PC-3 (cell line): Measurements from ENCODE around the gene GPC5. TPM values are rescaled to one million over a fixed set of nuclear protein-coding genes. Genes with fewer than 3 reads are reported as not detected.

ENCODE experiments used
- ATAC-seq: fragments of 200-7000 bp; cut with Tn5 transposase; 2 replicates; pipeline ENCODE4 v1.9.1; 2020; ENCODE audit warnings: mild to moderate bottlenecking, moderate library complexity
- BruUV-seq: library from RNA; stranded (reverse); fragments of 400-500 nt; replicated peaks from 2 replicates; lab custom pipeline; 2021; lab: Mats Ljungman, UMichigan
- CTCF ChIA-PET: fragments of 300-600 bp; sonication (Branson Sonifier 250); formaldehyde crosslinking; loops from one replicate; lab custom pipeline; 2022; ENCODE audit warnings: antibody characterized with exemption; lab: Charles Lee
- POLR2A ChIA-PET: fragments of 300-600 bp; sonication (Branson Sonifier 250); formaldehyde crosslinking; loops from one replicate; lab custom pipeline; 2022; ENCODE audit warnings: antibody characterized with exemption; ENCODE audit not compliant: unreplicated experiment; lab: Charles Lee
- DNase-seq: peaks from one replicate; pipeline ENCODE4 v3.0.0-alpha.2; 2015
- H2AFZ ChIP-seq: fragments of 300-600 bp; sonication (generic); 2 replicates; pipeline ENCODE4 v1.6.0; 2016; ENCODE audit warnings: antibody characterized with exemption, low read length
- H3F3A ChIP-seq: fragments of 300-600 bp; sonication (generic); one replicate; pipeline ENCODE4 v1.6.0; 2017; ENCODE audit warnings: antibody characterized with exemption, low read length, control low read depth, mild to moderate bottlenecking; ENCODE audit not compliant: unreplicated experiment
- H3K27ac ChIP-seq: fragments of 300-600 bp; sonication (generic); 2 replicates; pipeline ENCODE4 v1.5.1; 2016; ENCODE audit warnings: mild to moderate bottlenecking, low read length
- H3K27me3 ChIP-seq: fragments of 300-600 bp; sonication (generic); 2 replicates; pipeline ENCODE4 v1.6.1; 2016; ENCODE audit warnings: low read length, mixed read lengths
- H3K36me3 ChIP-seq: fragments of 300-600 bp; sonication (generic); 2 replicates; pipeline ENCODE4 v1.6.1; 2016; ENCODE audit warnings: low read depth, mixed run types, low read length, mixed read lengths
- H3K4me1 ChIP-seq: fragments of 300-600 bp; sonication (generic); 2 replicates; pipeline ENCODE4 v1.5.1; 2016; ENCODE audit warnings: low read length; ENCODE audit not compliant: insufficient read depth
- H3K4me2 ChIP-seq: fragments of 300-600 bp; sonication (generic); 2 replicates; pipeline ENCODE4 v1.6.0; 2016; ENCODE audit warnings: low read length
- H3K4me3 ChIP-seq: fragments of 300-600 bp; sonication (generic); 2 replicates; pipeline ENCODE4 v1.5.1; 2016; ENCODE audit warnings: mild to moderate bottlenecking, low read length, mixed read lengths
- H3K79me2 ChIP-seq: fragments of 300-600 bp; sonication (generic); 2 replicates; pipeline ENCODE4 v1.6.1; 2017; ENCODE audit warnings: low read length, mixed read lengths
- H3K9ac ChIP-seq: fragments of 300-600 bp; sonication (generic); 2 replicates; pipeline ENCODE4 v1.6.0; 2016; ENCODE audit warnings: mild to moderate bottlenecking, low read length
- H3K9me2 ChIP-seq: fragments of 300-600 bp; sonication (generic); replicated peaks from 2 replicates; pipeline ENCODE4 v1.6.1; 2016; ENCODE audit warnings: mixed run types, low read length, mixed read lengths
- H3K9me3 ChIP-seq: fragments of 300-600 bp; sonication (generic); 2 replicates; pipeline ENCODE4 v1.6.1; 2016; ENCODE audit warnings: low read length, mixed read lengths
- H4K20me1 ChIP-seq: fragments of 300-600 bp; sonication (generic); 2 replicates; pipeline ENCODE4 v1.6.1; 2016; ENCODE audit warnings: low read length, mixed read lengths
- CTCF ChIP-seq: fragments of 300-600 bp; sonication (generic); conservative IDR thresholded peaks from 2 replicates; pipeline ENCODE4 v1.5.1; 2017; ENCODE audit warnings: antibody characterized with exemption, low read depth, mild to moderate bottlenecking, low read length
- EZH2 ChIP-seq: fragments of 300-600 bp; sonication (generic); IDR thresholded peaks from one replicate; pipeline ENCODE4 v1.6.1; 2017; ENCODE audit warnings: antibody characterized with exemption, mild to moderate bottlenecking, low read length; ENCODE audit not compliant: unreplicated experiment
- EZH2phosphoT487 ChIP-seq: fragments of 300-600 bp; sonication (generic); IDR thresholded peaks from 2 replicates; pipeline ENCODE4 v1.6.1; 2018; ENCODE audit warnings: mild to moderate bottlenecking, antibody characterized with exemption, low read length, borderline replicate concordance
- intact Hi-C: fragments of 100-400 bp; cut with micrococcal nuclease; formaldehyde crosslinking; loops from 2 replicates; pipeline ENCODE4 v1.9.0; 2023
- total RNA-seq: library from RNA; depleted of rRNA; stranded (reverse); fragments of >200 nt; gene quantifications from 2 replicates; pipeline ENCODE4 v1.2.3, GENCODE V29; 2014

GPC5 gene
- total RNA-seq, 1 experiment from 2014 or later = not detected

GRCh38 chr13:91537376-91537775 lies 139.0 kb downstream of the GPC5 start:
- DNase-seq = no peak
- Histone ChIP-seq H2AFZ (no peak overlapping the region), H4K20me1 (no peaks in the 10 kb centered on the region), H3K27me3 (no peaks in the 10 kb centered on the region), H3K9ac (no peak overlapping the region), H3K9me3 (no peaks in the 10 kb centered on the region), H3K9me2 (no peaks in the 10 kb centered on the region), H3K4me2 (no peak overlapping the region), H3K27ac (no peak overlapping the region), H3K4me3 (no peak overlapping the region), H3K36me3 (no peaks in the 10 kb centered on the region), H3K4me1 (no peaks in the 10 kb centered on the region), H3K79me2 (no peaks in the 10 kb centered on the region), H3F3A (no peaks in the 10 kb centered on the region)
- no peak for ATAC-seq
- no TSS peak for BruUV-seq
- TF ChIP-seq CTCF = no peak
- no peak for TF ChIP-seq EZH2phosphoT487
- no peak for TF ChIP-seq EZH2
- intact Hi-C loops = no loop called here
- ChIA-PET CTCF (no interaction called here), POLR2A (no interaction called here)

GRCh38 chr13:91539286-91540157 lies 141.1 kb downstream of the GPC5 start:
- Histone ChIP-seq H3K9me3 (no peaks in the 10 kb centered on the region), H3K4me3 (no peak overlapping the region), H3K4me1 (no peaks in the 10 kb centered on the region), H3K27me3 (no peaks in the 10 kb centered on the region), H3F3A (no peaks in the 10 kb centered on the region), H3K36me3 (no peaks in the 10 kb centered on the region), H2AFZ (no peak overlapping the region), H4K20me1 (no peaks in the 10 kb centered on the region), H3K4me2 (no peak overlapping the region), H3K79me2 (no peaks in the 10 kb centered on the region), H3K9ac (no peak overlapping the region), H3K27ac (no peak overlapping the region), H3K9me2 (no peaks in the 10 kb centered on the region)
- DNase-seq (no peak), ATAC-seq (no peak)
- intact Hi-C loops = no loop called here
- POLR2A ChIA-PET = no interaction called here
- CTCF ChIA-PET = no interaction called here
- BruUV-seq = no TSS peak
- no peak for TF ChIP-seq EZH2phosphoT487
- TF ChIP-seq EZH2 = no peak
- no peak for TF ChIP-seq CTCF

GRCh38 chr13:91540158-91540736 lies 141.8 kb downstream of the GPC5 start:
- no peaks in the 10 kb centered on the region for H3K79me2 ChIP-seq
- no peaks in the 10 kb centered on the region for H3K4me1 ChIP-seq
- no peaks in the 10 kb centered on the region for H3K9me3 ChIP-seq
- H3K36me3 ChIP-seq = no peaks in the 10 kb centered on the region
- no peak for ATAC-seq
- DNase-seq = no peak
- no peaks in the 10 kb centered on the region for H3K9me2 ChIP-seq
- H3K4me3 ChIP-seq = no peak overlapping the region
- POLR2A ChIA-PET = no interaction called here
- no peaks in the 10 kb centered on the region for H3K27me3 ChIP-seq
- H3K27ac ChIP-seq = no peak overlapping the region
- H3K9ac ChIP-seq = no peak overlapping the region
- CTCF ChIA-PET = no interaction called here
- intact Hi-C loops = no loop called here
- H3F3A ChIP-seq = no peaks in the 10 kb centered on the region
- no peak overlapping the region for H3K4me2 ChIP-seq
- H2AFZ ChIP-seq = no peak overlapping the region
- H4K20me1 ChIP-seq = no peaks in the 10 kb centered on the region
- BruUV-seq = no TSS peak
- TF ChIP-seq EZH2 (no peak), CTCF (no peak), EZH2phosphoT487 (no peak)
